OCI-LY7 (cell line): ENCODE data around the gene SCFD2.

Experiments used
- CTCF ChIP-seq: fragments of 200-600 bp; sonication (generic); conservative IDR thresholded peaks from 2 replicates; pipeline ENCODE4 v1.5.1; 2014; ENCODE audit warnings: mild to moderate bottlenecking, antibody characterized with exemption, low read length, moderate library complexity, mixed read lengths
- EZH2phosphoT487 ChIP-seq: fragments of 200-600 bp; sonication (generic); IDR thresholded peaks from 2 replicates; pipeline ENCODE4 v1.6.1; 2018; ENCODE audit warnings: low read depth, borderline replicate concordance, mild to moderate bottlenecking, mixed run types, antibody characterized with exemption, low read length, moderate library complexity, mixed read lengths

DNA sequence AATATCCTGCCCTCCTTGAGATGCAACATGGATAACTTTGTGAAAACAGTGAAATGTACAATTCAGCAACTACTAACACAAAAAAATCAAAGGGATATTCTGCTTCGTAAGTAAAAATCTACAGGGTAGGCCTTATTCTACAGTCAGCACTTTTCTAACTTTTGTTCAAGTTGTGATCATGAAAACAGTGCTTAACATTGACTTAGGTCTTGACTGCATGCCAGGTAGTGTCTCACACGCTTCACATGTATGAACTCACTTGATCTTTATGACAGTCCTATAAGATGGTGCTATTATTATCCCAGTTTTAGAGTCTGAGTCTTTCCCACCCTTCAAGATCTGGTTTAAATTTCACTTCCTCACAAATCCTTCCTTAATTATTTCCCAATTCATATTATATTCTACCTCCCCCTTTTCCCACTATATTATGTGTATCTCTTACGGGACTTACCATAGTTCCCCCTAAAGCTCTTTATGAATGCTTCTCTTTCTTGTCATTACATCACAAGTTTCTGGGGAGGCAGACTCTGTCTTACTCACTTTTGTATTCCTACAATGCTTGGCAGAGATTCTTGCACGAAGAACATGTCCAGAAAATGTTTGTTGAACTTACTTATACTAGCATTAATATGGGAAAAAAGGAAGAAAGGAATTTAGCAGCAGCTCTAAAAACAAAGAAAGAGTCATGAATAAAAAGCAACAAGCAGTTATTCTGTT, 179.8 kb downstream of the SCFD2 start:
- no peak for TF ChIP-seq CTCF
- no peak for TF ChIP-seq EZH2phosphoT487
